Right lung (tissue), 10 donors: ENCODE measurements around the gene MYH1. TPM values are rescaled to one million over a fixed set of nuclear protein-coding genes. Genes with fewer than 3 reads are reported as not detected.
"Not testable (repeated sequence)": the region's sequence is repeated elsewhere in the genome, so short reads cannot be mapped to it uniquely, and the experiment has no call there.

Experiments
- DNase-seq, 2 donors: peaks; one replicate each; pipeline ENCODE4 v3.0.0-alpha.2; 2013
- long read RNA-seq, 8 donors: transcript quantifications; one replicate each; lab custom pipeline, GENCODE V29; 2026
- polyA plus RNA-seq, 5 donors: library from polyadenylated mRNA; unstranded; fragments of 120-200 nt; gene quantifications; one replicate each; pipeline versions ENCODE4 v1.2.1 to v1.2.3, GENCODE V29; 2013; ENCODE audit warnings: inconsistent platforms in 1 of 5, low replicate concordance in 1 of 5; ENCODE audit not compliant: insufficient read length in 5 of 5, insufficient read depth in 1 of 5

Gene MYH1
- under 1 TPM in 1 of 5 donors, not detected in 4; 0.21 TPM for polyA plus RNA-seq
- long read RNA-seq, donor 1, result 0 reads
- long read RNA-seq, donor 2, result 0 reads
- long read RNA-seq, donor 3, result 0 reads
- long read RNA-seq, donor 4, result 0 reads
- long read RNA-seq, donor 5, result 0 reads
- long read RNA-seq, donor 6, result 0 reads
- long read RNA-seq, donor 7, result 0 reads
- long read RNA-seq, donor 8, result 0 reads

GRCh38 chr17:10518271-10519037 is at the start of gene MYH1:
MYH1 (minus strand) TSS chr17:10518542; CDS start chr17:10516642, 1,900 bp downstream.
- DNase-seq, result no peak

GRCh38 chr17:10563991-10564660 is 45.8 kb upstream of the MYH1 start:
- no peak for DNase-seq

- no peak for DNase-seq
Observed at GRCh38 chr17:10558049-10558448, 39.7 kb upstream of the MYH1 start.

DNA sequence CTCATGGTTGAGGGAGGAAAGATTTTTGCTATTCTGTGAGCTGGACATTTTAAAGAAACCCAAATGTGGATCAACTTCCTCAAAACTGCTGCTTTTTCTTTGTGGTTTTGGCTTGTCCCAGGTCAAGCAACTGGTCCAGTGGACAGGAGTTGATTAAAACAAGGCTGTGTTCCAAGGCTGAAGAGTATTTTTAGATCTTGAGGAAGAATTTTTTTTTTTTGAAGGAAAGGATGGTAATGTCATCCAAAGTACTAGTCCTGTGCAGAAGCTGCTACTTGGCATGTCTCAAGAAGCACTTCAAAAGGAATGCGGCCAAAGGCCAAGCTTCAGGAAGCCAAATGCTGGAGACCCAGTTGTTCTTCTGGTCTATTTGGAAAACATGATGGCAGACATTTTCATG is 39.1 kb upstream of the MYH1 start:
- no peak for DNase-seq

DNA sequence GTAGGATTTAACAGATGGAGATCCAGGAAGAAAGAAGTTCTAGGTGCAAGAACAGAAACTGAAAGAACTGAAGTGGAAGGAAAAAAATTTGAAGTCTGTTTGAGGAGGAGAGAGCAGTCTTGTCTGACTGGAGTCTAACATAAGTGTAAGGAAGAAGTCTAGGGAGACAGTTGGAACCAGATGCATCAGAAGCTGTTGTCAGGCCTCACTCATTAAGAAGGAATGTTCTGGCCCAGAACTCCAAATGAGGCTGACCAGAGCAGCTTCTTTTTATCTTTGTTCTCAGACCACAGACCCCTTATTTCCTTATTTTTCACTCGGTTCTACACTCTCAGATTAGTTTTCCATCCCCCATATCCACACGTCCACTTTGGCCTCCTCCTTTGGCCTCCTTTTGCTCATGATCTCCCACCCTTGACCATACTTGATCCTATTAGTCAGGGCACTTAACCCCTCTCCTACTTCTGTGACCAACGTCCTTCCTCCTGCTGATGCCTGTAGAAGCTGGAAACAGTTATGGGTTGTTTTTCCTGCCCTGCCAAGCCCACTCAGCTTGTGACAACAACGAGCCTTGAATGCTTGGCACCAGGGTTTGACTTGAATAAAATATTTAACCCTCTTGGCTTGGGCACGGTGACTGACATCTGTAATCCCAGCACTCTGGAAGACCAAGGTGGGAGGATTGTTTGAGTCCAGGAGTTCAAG is 38.1 kb upstream of the MYH1 start:
- DNase-seq, result no peak

GRCh38 chr17:10550014-10550413 is 31.7 kb upstream of the MYH1 start:
- no peak for DNase-seq

DNA sequence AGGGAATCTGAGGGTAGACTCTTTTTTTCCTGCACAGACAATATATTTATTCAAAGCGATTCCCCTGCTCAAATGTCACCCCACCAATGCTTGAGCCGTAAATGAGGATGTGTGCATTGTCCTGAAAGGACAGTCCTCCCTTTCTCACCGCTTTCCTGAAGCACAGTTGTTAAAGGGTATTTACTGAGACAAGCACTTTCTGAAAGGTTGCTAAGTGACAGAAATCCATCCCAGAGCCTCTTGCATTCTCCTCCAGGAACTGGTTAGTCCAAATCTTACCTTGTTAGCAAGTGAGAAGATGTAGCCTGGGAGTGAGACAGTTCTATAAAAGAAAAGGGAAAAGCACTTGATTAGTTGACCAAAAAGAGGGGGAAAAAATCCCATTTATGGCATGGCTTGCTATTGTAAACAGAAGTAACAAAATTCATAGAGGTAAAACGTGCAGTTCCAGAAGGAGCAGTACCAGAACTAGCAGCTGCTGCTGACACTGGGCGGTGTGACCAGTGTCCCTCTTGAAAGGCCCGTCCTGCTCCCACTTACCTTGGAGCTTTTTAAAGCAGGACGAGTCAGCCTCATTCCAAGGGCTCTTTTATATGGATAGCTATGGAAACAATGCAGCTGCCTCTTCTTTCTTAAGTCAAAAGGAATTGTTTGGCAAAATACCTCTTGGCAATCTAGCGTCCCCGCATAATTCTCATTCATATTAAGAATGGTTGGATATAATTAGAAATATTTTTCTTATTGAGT is 30.9 kb upstream of the MYH1 start, which contains the start of gene MYH2:
TSS of gene MYH2 (minus strand) at position 563 of the 747 bp plus-strand sequence. CDS start 1,738 bp downstream, outside the sequence.
- no peak for DNase-seq

- no peak for DNase-seq
Observed at GRCh38 chr17:10547351-10547750, 29.0 kb upstream of the MYH1 start.

DNA sequence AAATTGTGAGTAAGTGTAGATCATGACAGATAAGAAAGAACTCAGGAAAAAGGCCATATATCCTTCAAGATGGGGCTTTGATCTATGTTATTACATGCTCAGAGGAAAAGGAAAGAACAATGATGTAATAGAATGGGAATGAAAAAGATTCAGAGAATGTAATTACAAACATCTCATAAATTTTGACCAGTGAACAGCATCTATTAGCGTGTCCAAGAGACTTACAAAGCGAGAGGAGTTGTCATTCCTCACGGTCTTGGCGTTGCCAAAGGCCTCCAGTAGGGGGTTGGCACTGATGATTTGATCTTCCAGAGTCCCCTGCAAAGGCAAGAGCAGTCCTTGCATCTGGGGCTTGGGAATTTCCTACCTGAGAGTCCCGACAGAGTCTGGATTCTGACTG is 25.1 kb upstream of the MYH1 start:
- not testable (repeated sequence) for DNase-seq

DNA sequence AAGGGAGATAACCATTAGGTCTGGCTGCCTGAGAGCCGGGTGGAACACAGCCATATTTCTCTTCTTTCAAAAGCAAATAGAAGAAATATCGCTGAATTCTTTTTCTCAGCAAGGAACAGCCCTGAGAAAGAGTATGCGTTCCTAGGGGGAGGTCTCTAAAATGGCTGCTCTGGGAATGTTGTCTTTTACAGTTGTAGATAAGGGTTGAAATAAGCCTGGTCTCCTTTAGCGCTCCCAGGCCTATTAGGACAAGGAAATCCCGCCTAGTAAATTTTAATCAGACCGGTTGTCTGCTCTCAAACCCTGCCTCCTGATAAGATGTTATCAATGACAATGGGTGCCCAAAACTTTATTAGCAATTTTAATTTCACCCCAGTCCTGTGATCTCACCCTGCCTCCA is 22.8 kb upstream of the MYH1 start:
- DNase-seq, result not testable (repeated sequence)

- DNase-seq, result no peak
Observed at GRCh38 chr17:10532026-10532425, 13.7 kb upstream of the MYH1 start.

GRCh38 chr17:10527419-10527818 is 9.1 kb upstream of the MYH1 start:
- DNase-seq, result no peak

- DNase-seq, result no peak
Observed at GRCh38 chr17:10526517-10526916, 8.2 kb upstream of the MYH1 start.

DNA sequence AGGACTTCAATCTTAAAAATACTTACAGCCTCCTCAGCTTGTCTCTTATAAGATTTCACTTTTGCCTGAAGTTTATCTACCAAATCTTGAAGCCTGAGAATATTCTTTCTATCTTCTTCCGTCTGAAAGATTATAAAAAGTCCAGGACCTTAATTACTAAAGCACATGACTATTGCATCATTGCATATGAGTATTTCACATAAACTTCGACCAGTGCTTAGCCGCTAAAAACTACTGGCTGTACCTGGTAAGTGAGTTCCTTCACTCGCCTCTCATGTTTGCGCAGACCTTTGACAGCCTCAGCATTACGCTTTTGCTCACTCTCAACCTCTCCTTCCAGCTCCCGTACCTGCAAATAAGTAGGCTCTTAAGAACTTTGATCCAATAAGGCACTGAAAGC is 4.7 kb upstream of the MYH1 start:
- DNase-seq, result no peak

- no peak for DNase-seq
Observed at GRCh38 chr17:10521949-10522348, 3.6 kb upstream of the MYH1 start.

GRCh38 chr17:10516638-10517037 is 1.7 kb downstream of the MYH1 start:
- DNase-seq, result no peak

DNA sequence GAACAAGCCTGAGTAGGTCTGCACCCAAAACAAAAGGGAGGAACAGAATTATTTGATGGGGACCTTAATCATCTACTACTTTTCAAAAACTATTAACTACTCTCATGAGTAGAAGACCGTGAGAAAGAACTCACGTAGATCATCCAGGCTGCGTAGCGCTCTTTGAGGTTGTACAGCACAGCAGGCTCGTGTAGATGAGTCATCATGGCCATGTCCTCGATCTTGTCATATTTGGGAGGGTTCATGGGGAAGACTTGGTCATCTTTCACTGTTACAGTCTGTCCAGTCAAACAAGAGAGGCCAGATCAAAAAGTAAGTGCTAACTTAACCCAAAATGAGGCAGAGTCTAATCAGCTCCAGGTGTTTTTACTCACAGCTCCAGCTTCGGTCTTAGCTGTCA is 2.3 kb downstream of the MYH1 start:
- no peak for DNase-seq

DNA sequence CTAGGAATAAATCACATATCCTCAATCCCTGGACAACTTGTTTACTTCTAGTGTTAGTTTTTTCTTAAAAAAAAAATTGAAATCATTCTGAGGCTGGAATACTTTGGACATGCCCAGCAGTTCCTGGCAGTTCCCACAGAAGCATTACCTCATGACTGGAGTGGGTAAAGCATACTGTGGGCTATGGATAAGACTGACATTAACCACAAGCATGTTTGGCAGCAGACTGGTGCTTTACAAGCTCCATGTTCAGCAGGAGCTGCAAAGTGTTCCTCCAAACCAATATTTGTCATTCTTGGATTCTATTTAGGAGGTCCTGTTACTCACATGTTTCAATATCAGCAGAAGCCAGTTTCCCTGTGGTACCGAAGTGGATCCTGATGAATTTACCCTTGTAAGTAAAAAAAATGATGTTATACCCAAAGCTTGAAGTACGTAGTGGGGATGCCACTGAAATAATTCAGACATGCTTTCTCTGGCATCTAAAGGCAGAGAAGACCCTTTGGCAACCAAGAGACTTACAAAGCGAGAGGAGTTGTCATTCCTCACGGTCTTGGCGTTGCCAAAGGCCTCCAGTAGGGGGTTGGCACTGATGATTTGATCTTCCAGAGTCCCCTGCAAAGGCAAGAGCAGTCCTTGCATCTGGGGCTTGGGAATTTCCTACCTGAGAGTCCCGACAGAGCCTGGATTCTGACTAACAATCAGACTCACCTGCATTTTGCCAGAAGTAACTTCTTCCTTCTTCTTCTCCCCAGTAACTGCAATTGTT is 4.9 kb downstream of the MYH1 start:
- DNase-seq, result no peak

GRCh38 chr17:10512856-10513255 is 5.5 kb downstream of the MYH1 start:
- DNase-seq, result no peak

DNA sequence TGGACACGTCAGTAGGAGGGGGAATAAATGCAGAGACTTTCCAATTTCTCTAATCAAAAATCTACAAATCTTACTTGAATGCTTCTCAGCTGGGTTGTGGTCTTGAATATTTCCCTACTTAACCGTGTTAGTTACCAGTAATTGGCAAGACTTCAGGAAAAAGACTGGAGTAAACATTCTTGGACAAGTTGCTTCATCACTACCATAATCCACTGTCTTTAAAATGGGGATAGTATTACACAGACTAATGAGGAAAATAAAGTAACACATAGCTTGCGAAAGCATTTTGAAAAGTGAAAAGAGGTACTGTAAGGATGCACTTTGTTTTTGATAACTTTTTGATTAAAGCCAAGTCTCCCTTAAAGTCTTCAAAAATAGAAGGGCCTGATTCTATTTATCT is 18.4 kb downstream of the MYH1 start:
- no peak for DNase-seq

DNA sequence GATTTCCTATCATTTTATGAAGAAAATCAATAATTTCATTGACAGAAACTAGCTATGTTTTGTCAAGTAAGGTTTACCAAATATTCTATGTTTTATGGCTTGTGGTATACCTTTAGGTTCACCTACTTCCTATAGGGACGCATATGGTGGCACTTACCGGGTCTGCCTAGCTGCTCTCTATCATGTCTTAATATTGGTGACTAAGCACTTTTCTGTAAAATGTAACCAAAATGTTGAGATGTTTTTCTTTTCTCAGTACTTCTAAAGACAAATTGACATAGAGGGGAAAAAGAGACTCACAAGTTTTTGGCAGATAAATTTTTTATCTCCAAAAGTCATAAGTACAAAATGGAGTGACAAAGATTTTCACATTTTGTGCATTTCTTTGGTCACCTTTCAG is 26.3 kb downstream of the MYH1 start:
- DNase-seq, result no peak
